ENCODE results near the gene CHD9NB. TPM values are rescaled to one million over a fixed set of nuclear protein-coding genes. Genes with fewer than 3 reads are reported as not detected.

The CHD9NB gene
- total and polyA plus RNA-seq, 2 experiments from 2014 or later: 0.81 to 2.3 TPM

DNA sequence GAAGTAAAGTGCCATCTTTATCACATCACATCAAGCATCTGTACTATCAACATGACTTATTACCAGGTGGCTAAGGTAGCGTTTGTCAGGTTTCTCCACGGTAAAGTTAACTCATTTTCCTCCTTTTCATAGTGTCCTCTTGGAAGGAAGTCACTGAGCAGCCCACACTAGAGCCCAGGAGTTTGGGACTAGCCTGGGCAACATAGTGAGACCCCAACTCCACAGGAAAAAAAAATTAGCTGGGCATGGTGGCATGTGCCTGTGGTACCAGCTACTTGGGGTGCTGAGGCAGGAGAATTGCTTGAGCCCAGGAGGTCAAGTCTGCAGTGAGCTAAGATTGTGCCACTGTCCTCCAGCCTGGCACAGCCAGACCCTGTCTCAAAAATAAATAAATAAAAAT is 15.0 kb upstream of the CHD9NB start:
- no peak overlapping the region for H2AFZ ChIP-seq
- peaks cover 6% of the 10 kb centered on the region for H3K4me1 ChIP-seq (ENCODE audit: insufficient read depth)
- no peak overlapping the region for H3K27ac ChIP-seq
- H3K9me3 ChIP-seq (ENCODE audit: low read depth): no peaks in the 10 kb centered on the region
- WGBS (ENCODE audit: low lambda C conversion rate, missing lambda C conversion rate): 80% methylated on average over 2 of the region's 2 CpGs
- peaks cover 59% of the 10 kb centered on the region for H3K79me2 ChIP-seq
- no peak for DNase-seq (ENCODE audit: low spot score)
- H3K4me2 ChIP-seq: no peak overlapping the region
- no peaks in the 10 kb centered on the region for H4K20me1 ChIP-seq (ENCODE audit: insufficient read depth, poor library complexity, severe bottlenecking)
- H3K9me2 ChIP-seq (replicated peaks; ENCODE audit: insufficient read depth): no peaks in the 10 kb centered on the region
- H3K4me3 ChIP-seq: no peak overlapping the region
- TF ChIP-seq EZH2phosphoT487 (IDR thresholded peaks at IDR 0.05; ENCODE audit: low read depth, severe bottlenecking, unreplicated experiment) (no peak), EZH2 (IDR thresholded peaks at IDR 0.05; ENCODE audit: borderline replicate concordance) (no peak)
- TF ChIP-seq, protein P1, sequence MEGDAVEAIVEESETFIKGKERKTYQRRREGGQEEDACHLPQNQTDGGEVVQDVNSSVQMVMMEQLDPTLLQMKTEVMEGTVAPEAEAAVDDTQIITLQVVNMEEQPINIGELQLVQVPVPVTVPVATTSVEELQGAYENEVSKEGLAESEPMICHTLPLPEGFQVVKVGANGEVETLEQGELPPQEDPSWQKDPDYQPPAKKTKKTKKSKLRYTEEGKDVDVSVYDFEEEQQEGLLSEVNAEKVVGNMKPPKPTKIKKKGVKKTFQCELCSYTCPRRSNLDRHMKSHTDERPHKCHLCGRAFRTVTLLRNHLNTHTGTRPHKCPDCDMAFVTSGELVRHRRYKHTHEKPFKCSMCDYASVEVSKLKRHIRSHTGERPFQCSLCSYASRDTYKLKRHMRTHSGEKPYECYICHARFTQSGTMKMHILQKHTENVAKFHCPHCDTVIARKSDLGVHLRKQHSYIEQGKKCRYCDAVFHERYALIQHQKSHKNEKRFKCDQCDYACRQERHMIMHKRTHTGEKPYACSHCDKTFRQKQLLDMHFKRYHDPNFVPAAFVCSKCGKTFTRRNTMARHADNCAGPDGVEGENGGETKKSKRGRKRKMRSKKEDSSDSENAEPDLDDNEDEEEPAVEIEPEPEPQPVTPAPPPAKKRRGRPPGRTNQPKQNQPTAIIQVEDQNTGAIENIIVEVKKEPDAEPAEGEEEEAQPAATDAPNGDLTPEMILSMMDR (IDR thresholded peaks at IDR 0.05; ENCODE audit: poor library complexity): no peak
- no peaks in the 10 kb centered on the region for H3K36me3 ChIP-seq (replicated peaks; ENCODE audit: insufficient read depth, low read depth)
- no peaks in the 10 kb centered on the region for H3K27me3 ChIP-seq

DNA sequence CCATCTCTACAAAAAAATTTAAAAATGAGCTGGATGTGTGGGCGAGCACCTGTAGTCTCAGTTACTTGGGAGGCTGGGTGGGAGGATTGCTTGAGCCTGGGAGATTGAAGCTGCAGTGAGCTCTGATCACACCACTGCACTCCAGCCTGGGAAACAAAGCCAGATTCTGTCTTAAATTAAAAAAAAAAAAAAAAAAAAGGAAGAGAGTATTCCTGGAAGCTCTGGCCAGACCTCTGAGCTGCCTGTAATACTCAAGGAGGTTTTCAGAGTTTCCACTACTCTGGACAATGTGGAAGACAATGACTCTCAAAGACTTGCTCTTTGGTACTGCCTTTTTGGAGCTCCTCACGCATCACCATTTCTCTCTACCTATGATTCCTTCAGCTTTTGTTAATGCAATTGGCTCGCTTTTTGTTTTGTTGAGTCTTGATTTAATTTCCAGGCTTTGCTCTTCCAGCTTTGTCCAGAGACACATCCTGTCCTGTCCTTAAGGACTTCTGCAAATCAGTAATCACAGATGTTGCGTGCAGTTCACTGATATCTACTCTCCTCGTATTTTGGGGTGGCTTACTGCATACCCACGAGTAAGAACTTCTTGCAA is 12.9 kb upstream of the CHD9NB start:
- TF ChIP-seq EZH2 (IDR thresholded peaks at IDR 0.05; ENCODE audit: borderline replicate concordance): no peak
- TF ChIP-seq EZH2phosphoT487 (IDR thresholded peaks at IDR 0.05; ENCODE audit: low read depth, severe bottlenecking, unreplicated experiment): no peak
- TF ChIP-seq, protein P1 (IDR thresholded peaks at IDR 0.05; ENCODE audit: poor library complexity): no peak
- no peak for DNase-seq (ENCODE audit: low spot score)
- WGBS (ENCODE audit: low lambda C conversion rate, missing lambda C conversion rate): 70% methylated on average over 6 of the region's 6 CpGs
- Histone ChIP-seq H3K9me2 (replicated peaks; ENCODE audit: insufficient read depth) (no peaks in the 10 kb centered on the region), H4K20me1 (ENCODE audit: insufficient read depth, poor library complexity, severe bottlenecking) (no peaks in the 10 kb centered on the region), H3K4me3 (no peak overlapping the region), H3K79me2 (peaks cover 70% of the 10 kb centered on the region), H2AFZ (no peak overlapping the region), H3K4me1 (ENCODE audit: insufficient read depth) (no peaks in the 10 kb centered on the region), H3K36me3 (replicated peaks; ENCODE audit: insufficient read depth, low read depth) (no peaks in the 10 kb centered on the region), H3K27me3 (no peaks in the 10 kb centered on the region), H3K9me3 (ENCODE audit: low read depth) (no peaks in the 10 kb centered on the region), H3K4me2 (no peak overlapping the region), H3K27ac (peak overlapping the region; percentile 7)

DNA sequence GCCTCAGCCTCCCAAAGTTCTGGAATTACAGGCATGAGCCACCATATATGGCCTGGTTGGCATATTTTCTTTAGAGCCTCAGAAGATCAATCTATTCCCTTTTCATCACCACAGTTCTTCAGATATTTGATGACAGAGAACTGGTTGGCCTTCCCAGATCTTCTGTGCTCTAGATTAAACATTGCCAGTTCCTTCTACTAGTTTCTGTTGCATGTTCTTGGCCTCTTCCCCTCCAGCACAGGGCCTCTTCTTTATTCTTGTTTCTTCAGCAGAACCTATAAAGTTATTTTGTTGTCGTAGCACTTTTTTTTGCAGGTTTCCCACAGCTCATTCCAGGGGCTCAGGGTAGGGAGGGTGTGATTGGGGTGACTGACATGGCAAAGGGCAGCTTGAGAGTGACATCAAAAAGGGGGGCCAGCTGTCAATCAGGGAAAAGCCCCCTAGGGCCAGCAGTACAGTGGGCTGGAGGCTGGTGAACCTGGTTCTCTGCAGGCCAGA is 11.4 kb upstream of the CHD9NB start:
- Histone ChIP-seq H3K27me3 (no peaks in the 10 kb centered on the region), H3K36me3 (replicated peaks; ENCODE audit: insufficient read depth, low read depth) (no peaks in the 10 kb centered on the region), H3K27ac (no peak overlapping the region), H3K79me2 (peaks cover 76% of the 10 kb centered on the region), H3K4me3 (no peak overlapping the region), H3K9me2 (replicated peaks; ENCODE audit: insufficient read depth) (no peaks in the 10 kb centered on the region), H3K4me2 (no peak overlapping the region), H4K20me1 (ENCODE audit: insufficient read depth, poor library complexity, severe bottlenecking) (no peaks in the 10 kb centered on the region), H3K9me3 (ENCODE audit: low read depth) (no peaks in the 10 kb centered on the region), H3K4me1 (ENCODE audit: insufficient read depth) (no peaks in the 10 kb centered on the region), H2AFZ (no peak overlapping the region)
- 95% methylated on average over 1 of the region's 1 CpG for WGBS (ENCODE audit: low lambda C conversion rate, missing lambda C conversion rate)
- DNase-seq (ENCODE audit: low spot score): no peak
- TF ChIP-seq, protein P1 (IDR thresholded peaks at IDR 0.05; ENCODE audit: poor library complexity): no peak
- no peak for TF ChIP-seq EZH2phosphoT487 (IDR thresholded peaks at IDR 0.05; ENCODE audit: low read depth, severe bottlenecking, unreplicated experiment)
- no peak for TF ChIP-seq EZH2 (IDR thresholded peaks at IDR 0.05; ENCODE audit: borderline replicate concordance)
